GM18526 (cell line): Measurements from ENCODE around the gene SENP3.

Experiments
- POLR2A ChIP-seq: IDR thresholded peaks from 3 replicates; pipeline ENCODE4 v1.6.1; 2011; ENCODE audit not compliant: insufficient read length; ENCODE audit errors: extremely low read depth

Gene SENP3

DNA sequence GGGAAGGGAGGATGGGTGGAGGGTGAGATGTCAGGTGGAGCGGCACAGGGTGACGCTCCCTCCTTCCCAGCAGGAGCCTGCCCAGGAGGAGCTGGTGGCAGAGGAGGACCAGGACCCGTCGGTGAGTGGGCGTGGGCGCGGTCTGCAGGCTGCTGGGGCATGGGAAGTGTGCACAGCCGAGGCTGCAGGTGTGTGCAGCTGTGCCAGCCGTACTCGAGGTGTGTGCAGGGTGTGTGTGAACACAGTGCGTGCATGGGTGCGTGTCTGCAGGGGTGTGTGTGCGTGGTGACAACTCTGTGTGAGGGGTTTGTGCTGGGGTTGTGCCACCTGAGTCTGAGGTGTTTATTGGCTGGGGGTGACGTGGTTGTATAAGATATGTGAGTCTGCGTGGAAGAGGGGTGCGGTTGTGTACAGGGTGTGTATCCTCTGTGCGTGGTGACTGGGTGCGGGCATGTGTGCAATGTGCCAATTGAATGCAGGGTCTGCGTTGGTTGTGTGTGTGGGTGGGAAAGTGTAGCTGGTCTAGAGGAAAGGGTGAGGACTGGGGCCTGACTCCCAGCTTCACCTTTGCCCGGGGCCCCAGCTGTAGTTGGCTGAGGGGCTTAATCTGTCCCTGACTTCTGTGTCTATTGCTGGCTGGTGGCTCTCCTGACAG lies 12.2 kb upstream of the SENP3 start:
- TF ChIP-seq POLR2A: no peak

DNA sequence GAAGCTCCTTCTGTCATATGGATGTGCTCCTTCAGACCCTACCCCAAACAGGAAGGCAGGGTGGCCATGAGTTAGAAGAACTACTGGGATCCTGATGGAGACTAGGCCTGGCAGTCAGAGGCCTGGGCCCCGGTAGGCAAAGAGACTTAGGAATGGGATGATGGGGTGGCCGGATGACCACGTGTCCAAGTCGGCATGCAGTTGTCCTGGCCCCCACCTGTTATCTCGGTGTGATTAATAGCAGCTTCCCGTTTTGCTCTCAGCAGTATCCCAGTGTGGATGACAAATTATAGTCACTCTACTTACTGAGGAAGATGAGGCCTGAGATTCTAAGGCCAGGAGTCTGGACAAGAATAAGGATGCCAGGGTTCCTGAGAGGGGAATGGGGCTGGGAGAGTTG lies 11.4 kb upstream of the SENP3 start:
- TF ChIP-seq POLR2A: no peak

DNA sequence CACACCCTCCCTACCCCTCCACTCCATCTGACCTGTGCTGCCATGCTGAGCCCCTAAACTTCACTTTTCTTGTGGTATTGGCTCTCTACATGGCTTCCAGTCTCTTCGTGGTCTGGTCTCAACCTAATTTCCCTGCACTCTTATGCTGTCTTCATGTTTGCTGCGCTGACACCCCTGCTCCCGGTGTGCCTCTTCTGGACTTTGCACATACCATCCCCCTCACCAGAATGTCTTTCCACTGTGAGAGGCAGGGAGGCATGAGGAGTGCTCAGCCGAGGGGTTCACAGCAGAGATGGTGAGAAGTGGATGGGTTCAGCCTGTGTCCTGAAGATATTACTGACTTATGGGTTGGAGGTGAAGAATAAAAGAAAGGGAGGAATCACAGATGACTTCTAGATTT lies 10.3 kb upstream of the SENP3 start:
- TF ChIP-seq POLR2A: no peak

GRCh38 chr17:7552621-7553051 lies 9.1 kb upstream of the SENP3 start:
- no peak for TF ChIP-seq POLR2A

DNA sequence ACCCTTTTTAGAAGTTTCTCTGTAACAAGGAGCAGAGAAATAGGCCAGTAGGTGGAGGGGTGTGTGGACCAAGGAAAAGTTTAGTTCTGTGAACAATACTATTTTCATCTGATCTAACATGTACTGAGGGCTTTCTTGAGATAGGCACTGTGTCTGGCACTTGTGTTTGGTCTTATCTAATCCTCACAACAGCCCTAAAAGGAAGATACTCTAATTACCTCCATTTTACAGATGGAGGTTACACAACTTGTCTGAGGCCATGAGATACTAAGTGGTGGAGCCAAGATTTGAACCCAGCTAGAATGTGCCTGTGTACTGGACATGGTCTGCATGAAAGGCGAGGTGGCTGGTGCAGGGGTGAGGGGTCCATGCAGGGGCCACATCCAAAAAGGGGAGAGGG lies 8.4 kb upstream of the SENP3 start:
- TF ChIP-seq POLR2A: no peak

GRCh38 chr17:7555320-7555948 lies 6.3 kb upstream of the SENP3 start:
- no peak for TF ChIP-seq POLR2A

DNA sequence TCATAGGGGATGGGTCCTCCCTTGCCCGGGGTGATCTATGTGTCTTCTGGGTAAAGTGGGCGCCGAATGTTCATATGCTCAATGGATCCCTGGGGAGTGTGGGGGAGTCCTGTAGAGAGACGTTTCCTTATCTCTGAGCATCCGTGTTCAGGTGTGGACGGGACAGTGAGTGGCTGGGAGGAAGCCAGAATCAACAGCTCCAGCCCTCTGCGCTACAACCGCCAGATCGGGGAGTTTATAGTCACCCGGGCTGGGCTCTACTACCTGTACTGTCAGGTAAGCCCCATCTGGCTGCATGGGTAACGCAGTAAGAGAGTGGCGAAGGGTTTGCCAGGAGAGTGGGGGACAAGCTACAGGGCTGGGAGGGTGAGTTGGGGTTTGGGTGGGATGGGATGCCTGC lies 5.1 kb upstream of the SENP3 start:
- no peak for TF ChIP-seq POLR2A

DNA sequence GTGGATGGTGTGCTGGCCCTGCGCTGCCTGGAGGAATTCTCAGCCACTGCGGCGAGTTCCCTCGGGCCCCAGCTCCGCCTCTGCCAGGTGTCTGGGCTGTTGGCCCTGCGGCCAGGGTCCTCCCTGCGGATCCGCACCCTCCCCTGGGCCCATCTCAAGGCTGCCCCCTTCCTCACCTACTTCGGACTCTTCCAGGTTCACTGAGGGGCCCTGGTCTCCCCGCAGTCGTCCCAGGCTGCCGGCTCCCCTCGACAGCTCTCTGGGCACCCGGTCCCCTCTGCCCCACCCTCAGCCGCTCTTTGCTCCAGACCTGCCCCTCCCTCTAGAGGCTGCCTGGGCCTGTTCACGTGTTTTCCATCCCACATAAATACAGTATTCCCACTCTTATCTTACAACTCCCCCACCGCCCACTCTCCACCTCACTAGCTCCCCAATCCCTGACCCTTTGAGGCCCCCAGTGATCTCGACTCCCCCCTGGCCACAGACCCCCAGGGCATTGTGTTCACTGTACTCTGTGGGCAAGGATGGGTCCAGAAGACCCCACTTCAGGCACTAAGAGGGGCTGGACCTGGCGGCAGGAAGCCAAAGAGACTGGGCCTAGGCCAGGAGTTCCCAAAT lies 4.5 kb upstream of the SENP3 start:
- no peak for TF ChIP-seq POLR2A

DNA sequence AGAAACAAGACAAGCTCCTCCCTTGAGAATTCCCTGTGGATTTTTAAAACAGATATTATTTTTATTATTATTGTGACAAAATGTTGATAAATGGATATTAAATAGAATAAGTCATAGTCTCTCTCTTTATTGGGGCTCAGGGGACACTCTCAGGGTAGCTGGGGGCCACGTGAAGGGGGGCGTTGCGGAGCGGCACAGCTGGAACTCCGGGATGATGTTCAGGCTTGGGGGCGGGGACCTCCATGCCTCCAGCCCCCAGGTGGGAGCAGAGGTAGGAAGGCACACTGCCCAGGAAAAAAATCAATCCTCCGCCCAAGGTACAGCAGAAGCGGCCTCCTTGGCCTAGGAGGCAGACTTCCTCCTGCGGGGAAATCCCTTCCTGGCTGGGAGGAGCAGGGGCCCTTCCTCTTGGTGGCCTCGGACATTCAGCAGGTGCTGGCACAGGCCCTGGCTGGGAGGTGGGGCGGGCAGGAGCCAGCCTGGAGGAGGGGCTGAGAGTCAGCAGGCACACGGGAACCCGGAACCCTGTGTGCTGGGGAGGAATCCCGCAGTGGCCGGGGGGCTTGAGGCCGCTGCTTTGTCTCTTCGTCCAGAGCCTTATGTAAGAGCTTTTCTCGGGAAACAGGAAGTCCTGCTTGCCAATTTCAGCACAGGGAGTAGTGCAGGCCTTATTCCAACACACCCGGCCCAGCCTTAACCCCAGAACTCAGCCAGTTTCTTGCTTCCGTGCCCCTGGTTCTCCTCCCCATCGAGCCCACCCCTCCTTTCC lies 3.8 kb upstream of the SENP3 start:
- peak; percentile 79 for TF ChIP-seq POLR2A

DNA sequence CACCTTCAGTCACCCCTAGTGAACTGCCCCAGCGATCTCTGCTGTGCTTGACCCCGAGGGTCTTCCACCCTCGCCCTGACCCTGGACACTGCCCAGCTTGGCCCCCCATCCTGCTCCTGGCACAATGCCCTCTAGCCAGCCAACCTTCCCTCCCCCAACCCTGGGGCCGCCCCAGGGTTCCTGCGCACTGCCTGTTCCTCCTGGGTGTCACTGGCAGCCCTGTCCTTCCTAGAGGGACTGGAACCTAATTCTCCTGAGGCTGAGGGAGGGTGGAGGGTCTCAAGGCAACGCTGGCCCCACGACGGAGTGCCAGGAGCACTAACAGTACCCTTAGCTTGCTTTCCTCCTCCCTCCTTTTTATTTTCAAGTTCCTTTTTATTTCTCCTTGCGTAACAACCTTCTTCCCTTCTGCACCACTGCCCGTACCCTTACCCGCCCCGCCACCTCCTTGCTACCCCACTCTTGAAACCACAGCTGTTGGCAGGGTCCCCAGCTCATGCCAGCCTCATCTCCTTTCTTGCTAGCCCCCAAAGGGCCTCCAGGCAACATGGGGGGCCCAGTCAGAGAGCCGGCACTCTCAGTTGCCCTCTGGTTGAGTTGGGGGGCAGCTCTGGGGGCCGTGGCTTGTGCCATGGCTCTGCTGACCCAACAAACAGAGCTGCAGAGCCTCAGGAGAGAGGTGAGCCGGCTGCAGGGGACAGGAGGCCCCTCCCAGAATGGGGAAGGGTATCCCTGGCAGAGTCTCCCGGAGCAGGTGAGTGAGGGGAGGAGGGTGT lies 3.0 kb upstream of the SENP3 start, which contains the start of gene TNFSF13:
TNFSF13 (plus strand) TSS at position 207 of the 776 bp plus-strand sequence; CDS start at position 497, 290 bp downstream.
- TF ChIP-seq POLR2A: no peak

- TF ChIP-seq POLR2A: no peak
Observed at GRCh38 chr17:7559320-7560171, 2.2 kb upstream of the SENP3 start.

DNA sequence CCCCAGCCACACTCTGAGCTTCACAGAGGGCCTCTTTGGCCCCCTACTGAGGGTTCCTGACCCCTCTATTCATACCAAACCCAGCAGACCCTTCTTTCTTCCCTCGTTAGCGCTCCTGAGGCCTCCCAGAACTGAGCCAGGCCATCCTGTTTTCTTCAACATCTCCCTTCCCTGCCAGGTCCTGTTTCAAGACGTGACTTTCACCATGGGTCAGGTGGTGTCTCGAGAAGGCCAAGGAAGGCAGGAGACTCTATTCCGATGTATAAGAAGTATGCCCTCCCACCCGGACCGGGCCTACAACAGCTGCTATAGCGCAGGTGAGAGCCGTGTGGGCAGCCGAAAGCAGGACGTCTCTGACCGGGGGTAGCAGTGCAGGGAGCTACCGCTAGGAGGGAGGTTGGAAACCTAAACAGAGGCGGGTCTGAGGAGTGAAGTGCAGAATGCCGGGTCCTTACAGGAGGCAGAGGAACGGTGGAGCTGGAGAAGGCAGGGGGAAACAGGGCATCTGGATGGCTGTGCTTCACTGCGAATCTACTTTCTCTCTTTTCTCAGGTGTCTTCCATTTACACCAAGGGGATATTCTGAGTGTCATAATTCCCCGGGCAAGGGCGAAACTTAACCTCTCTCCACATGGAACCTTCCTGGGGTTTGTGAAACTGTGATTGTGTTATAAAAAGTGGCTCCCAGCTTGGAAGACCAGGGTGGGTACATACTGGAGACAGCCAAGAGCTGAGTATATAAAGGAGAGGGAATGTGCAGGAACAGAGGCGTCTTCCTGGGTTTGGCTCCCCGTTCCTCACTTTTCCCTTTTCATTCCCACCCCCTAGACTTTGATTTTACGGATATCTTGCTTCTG lies 1.3 kb upstream of the SENP3 start:
- TF ChIP-seq POLR2A: no peak

DNA sequence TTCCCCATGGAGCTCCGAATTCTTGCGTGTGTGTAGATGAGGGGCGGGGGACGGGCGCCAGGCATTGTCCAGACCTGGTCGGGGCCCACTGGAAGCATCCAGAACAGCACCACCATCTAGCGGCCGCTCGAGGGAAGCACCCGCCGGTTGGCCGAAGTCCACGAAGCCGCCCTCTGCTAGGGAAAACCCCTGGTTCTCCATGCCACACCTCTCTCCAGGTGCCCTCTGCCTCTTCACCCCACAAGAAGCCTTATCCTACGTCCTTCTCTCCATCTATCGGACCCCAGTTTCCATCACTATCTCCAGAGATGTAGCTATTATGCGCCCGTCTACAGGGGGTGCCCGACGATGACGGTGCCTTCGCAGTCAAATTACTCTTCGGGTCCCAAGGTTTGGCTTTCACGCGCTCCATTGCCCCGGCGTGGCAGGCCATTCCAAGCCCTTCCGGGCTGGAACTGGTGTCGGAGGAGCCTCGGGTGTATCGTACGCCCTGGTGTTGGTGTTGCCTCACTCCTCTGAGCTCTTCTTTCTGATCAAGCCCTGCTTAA lies 617 bp upstream of the SENP3 start:
- no peak for TF ChIP-seq POLR2A

DNA sequence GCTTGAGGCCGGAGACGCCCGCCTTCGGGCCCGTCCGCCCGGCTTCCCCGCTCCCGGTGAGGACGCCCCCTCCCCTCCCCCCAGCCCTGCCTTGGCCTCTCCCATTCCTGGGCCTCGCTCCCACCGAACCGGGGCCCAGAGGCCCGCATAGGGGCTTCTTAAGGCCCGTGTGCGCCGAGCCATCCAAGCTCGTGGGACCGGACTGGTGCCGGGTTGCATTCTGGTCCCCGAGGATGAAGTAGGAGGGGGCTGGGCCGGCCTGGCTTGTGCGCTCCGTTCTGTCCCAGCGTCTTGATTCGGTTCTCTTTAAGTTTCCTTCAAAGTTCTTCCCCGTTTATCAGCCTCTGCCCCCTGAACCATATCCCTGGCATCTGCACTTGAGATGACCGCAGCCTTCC lies 488 bp downstream of the SENP3 start:
- no peak for TF ChIP-seq POLR2A
